ENCODE data around the gene KHDC3L.

The KHDC3L gene

GRCh38 chr6:73362869-73363536 is 545 bp downstream of the KHDC3L start:
- TF ChIP-seq TCF12 (IDR thresholded peaks at IDR 0.05; ENCODE audit: low read depth): no peak
- TF ChIP-seq FOXM1 (IDR thresholded peaks at IDR 0.05; ENCODE audit: borderline replicate concordance, low read depth): no peak
- TF ChIP-seq EGR1 (IDR thresholded peaks at IDR 0.05): no peak
- TF ChIP-seq NFIC (IDR thresholded peaks at IDR 0.05): no peak
- TF ChIP-seq ZBTB7A (IDR thresholded peaks at IDR 0.05; ENCODE audit: low read depth): no peak
- TF ChIP-seq CREB1 (IDR thresholded peaks at IDR 0.05; ENCODE audit: low read depth): no peak
- no peak for TF ChIP-seq MAX (IDR thresholded peaks at IDR 0.05)
- TF ChIP-seq YY1 (IDR thresholded peaks at IDR 0.05; ENCODE audit: low read depth): no peak

DNA sequence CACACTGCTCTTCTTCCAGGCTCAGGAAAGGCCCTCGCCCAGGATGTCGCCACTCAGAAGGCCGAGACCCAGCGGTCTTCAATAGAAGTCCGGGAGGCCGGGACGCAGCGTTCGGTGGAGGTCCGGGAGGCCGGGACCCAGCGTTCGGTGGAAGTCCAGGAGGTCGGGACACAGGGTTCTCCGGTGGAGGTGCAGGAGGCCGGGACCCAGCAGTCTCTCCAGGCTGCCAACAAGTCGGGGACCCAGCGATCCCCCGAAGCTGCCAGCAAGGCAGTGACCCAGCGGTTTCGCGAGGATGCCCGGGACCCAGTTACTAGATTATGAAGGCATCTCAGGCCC is 1.0 kb downstream of the KHDC3L start:
- TF ChIP-seq FOXM1 (IDR thresholded peaks at IDR 0.05; ENCODE audit: borderline replicate concordance, low read depth) (no peak), ZBTB7A (IDR thresholded peaks at IDR 0.05; ENCODE audit: low read depth) (no peak), MAX (IDR thresholded peaks at IDR 0.05) (no peak), EP300 (IDR thresholded peaks at IDR 0.05; ENCODE audit: borderline replicate concordance) (no peak), NFIC (IDR thresholded peaks at IDR 0.05) (no peak), TEAD4 (IDR thresholded peaks at IDR 0.05) (no peak), YY1 (IDR thresholded peaks at IDR 0.05; ENCODE audit: low read depth) (no peak), EGR1 (IDR thresholded peaks at IDR 0.05) (no peak), CEBPB (IDR thresholded peaks at IDR 0.05) (no peak)
- TF ChIP-seq, protein P1, sequence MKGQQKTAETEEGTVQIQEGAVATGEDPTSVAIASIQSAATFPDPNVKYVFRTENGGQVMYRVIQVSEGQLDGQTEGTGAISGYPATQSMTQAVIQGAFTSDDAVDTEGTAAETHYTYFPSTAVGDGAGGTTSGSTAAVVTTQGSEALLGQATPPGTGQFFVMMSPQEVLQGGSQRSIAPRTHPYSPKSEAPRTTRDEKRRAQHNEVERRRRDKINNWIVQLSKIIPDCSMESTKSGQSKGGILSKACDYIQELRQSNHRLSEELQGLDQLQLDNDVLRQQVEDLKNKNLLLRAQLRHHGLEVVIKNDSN (IDR thresholded peaks at IDR 0.05): no peak
- TF ChIP-seq, protein P2, sequence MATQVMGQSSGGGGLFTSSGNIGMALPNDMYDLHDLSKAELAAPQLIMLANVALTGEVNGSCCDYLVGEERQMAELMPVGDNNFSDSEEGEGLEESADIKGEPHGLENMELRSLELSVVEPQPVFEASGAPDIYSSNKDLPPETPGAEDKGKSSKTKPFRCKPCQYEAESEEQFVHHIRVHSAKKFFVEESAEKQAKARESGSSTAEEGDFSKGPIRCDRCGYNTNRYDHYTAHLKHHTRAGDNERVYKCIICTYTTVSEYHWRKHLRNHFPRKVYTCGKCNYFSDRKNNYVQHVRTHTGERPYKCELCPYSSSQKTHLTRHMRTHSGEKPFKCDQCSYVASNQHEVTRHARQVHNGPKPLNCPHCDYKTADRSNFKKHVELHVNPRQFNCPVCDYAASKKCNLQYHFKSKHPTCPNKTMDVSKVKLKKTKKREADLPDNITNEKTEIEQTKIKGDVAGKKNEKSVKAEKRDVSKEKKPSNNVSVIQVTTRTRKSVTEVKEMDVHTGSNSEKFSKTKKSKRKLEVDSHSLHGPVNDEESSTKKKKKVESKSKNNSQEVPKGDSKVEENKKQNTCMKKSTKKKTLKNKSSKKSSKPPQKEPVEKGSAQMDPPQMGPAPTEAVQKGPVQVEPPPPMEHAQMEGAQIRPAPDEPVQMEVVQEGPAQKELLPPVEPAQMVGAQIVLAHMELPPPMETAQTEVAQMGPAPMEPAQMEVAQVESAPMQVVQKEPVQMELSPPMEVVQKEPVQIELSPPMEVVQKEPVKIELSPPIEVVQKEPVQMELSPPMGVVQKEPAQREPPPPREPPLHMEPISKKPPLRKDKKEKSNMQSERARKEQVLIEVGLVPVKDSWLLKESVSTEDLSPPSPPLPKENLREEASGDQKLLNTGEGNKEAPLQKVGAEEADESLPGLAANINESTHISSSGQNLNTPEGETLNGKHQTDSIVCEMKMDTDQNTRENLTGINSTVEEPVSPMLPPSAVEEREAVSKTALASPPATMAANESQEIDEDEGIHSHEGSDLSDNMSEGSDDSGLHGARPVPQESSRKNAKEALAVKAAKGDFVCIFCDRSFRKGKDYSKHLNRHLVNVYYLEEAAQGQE (IDR thresholded peaks at IDR 0.05; ENCODE audit: low read depth): no peak

- no peak for TF ChIP-seq CREB1 (IDR thresholded peaks at IDR 0.05; ENCODE audit: low read depth)
- TF ChIP-seq FOXM1 (IDR thresholded peaks at IDR 0.05; ENCODE audit: borderline replicate concordance, low read depth): no peak
- no peak for TF ChIP-seq ZBTB7A (IDR thresholded peaks at IDR 0.05; ENCODE audit: low read depth)
- no peak for TF ChIP-seq YY1 (IDR thresholded peaks at IDR 0.05; ENCODE audit: low read depth)
- TF ChIP-seq, protein P1 (IDR thresholded peaks at IDR 0.05): no peak
- TF ChIP-seq EP300 (IDR thresholded peaks at IDR 0.05; ENCODE audit: borderline replicate concordance): no peak
- TF ChIP-seq, protein P2 (IDR thresholded peaks at IDR 0.05; ENCODE audit: low read depth): no peak
- TF ChIP-seq RAD21 (IDR thresholded peaks at IDR 0.05; ENCODE audit: low read depth): no peak
- no peak for TF ChIP-seq TCF12 (IDR thresholded peaks at IDR 0.05; ENCODE audit: low read depth)
- TF ChIP-seq MAX (IDR thresholded peaks at IDR 0.05): no peak
Measured at GRCh38 chr6:73364121-73364520, 1.7 kb downstream of the KHDC3L start.

GRCh38 chr6:73364549-73364948 is 2.1 kb downstream of the KHDC3L start:
- TF ChIP-seq MAX (IDR thresholded peaks at IDR 0.05): no peak
- no peak for TF ChIP-seq EP300 (IDR thresholded peaks at IDR 0.05; ENCODE audit: borderline replicate concordance)

DNA sequence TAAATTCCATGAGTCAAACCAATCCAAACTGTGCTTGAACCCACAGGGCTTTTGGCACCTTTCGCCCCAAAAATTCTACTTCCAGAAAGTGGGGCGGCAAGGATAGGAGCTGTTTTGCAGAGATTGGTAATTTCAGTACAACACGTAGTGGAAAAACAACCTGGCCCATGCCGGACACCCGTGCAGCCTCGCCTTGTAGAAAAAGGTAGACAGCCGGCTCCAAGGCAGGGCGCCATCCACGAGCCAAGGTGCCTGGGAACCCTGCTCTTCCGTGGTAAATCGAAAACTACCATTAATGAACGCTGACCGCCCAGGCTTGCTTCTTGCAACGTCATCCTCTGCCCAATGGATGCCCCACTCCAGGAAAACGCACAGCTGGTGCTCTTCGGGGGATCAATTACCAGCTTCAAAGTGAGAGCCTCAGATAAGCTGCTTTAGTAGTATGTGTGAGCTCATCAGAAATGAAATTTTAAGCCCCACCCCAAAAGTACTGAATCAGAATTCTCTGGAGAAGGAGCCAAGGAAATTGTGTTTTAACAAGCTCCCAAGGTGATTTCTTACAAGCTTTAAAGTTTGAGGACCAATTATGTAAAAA is 5.4 kb downstream of the KHDC3L start:
- TF ChIP-seq TAF1 (IDR thresholded peaks at IDR 0.05; ENCODE audit: low read depth): no peak
- TF ChIP-seq YY1 (IDR thresholded peaks at IDR 0.05; ENCODE audit: low read depth): no peak
- TF ChIP-seq, protein P1 (IDR thresholded peaks at IDR 0.05): no peak
- no peak for TF ChIP-seq FOXM1 (IDR thresholded peaks at IDR 0.05; ENCODE audit: borderline replicate concordance, low read depth)
- TF ChIP-seq CEBPB (IDR thresholded peaks at IDR 0.05): no peak
- TF ChIP-seq NFIC (IDR thresholded peaks at IDR 0.05): no peak
- TF ChIP-seq RAD21 (IDR thresholded peaks at IDR 0.05; ENCODE audit: low read depth): no peak
- TF ChIP-seq, protein P2 (IDR thresholded peaks at IDR 0.05; ENCODE audit: low read depth): no peak
- no peak for TF ChIP-seq CREB1 (IDR thresholded peaks at IDR 0.05; ENCODE audit: low read depth)
- no peak for TF ChIP-seq TEAD4 (IDR thresholded peaks at IDR 0.05)
